GM19438 (cell line): ENCODE measurements around the gene FNDC1.

Source experiments
- ATAC-seq: cut with Tn5 transposase; IDR thresholded peaks from one replicate; pipeline ENCODE4 v1.9.1; 2021; ENCODE audit warnings: low read depth; ENCODE audit not compliant: unreplicated experiment

Gene FNDC1

DNA sequence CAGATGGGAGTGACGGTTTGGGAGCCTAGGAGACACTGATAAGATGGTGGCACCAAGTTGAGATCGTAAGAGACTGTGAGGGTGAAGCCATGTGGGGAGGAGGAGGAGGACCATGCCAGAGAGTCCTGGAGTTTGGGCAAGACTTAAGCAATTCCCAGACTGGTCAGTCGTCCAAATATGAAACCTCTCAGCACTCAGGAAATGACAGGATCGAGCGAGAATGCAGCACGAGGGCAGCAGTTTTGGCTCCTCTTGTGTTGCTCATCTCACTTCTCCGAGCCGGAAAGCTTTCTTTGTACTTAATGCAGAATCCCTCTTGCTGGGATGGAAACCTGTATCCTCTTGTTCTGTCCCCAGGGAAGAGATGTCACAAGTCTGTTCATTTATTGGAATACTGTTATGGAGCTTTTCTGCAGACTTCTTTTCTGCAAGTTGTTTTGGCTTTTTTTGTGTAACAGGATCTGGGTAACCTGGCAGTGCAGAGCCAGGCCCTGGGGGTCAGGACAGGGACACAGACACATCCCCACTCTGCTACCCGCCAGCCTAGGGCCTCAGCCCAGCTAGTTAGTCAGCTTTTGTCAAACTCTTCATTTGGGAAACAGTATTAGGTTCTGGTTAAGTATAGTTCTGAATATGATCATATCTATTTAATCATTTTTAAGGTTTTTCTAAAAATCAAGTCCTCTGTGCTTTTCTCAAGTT, 34.3 kb downstream of the FNDC1 start:
- ATAC-seq = no peak

DNA sequence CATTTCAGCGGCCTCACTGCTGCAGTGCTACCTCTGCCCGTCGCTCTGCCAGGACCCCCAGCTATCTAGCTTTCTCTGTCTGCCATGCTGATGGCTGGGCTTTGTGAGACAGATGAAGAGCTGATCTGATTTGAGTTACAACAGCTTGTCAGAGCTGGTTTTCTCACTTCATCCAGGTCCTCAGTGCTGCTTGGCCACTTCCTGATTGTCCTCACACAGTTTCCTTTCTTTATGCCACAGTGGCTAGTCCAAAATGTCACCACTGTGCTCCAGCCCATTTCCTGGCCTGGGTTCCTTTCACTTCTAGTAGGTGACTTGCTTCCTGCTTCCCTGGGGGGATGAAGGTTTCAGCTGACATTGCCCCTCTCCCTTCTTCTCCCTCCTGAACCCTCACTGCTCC, 35.4 kb downstream of the FNDC1 start:
- no peak for ATAC-seq

DNA sequence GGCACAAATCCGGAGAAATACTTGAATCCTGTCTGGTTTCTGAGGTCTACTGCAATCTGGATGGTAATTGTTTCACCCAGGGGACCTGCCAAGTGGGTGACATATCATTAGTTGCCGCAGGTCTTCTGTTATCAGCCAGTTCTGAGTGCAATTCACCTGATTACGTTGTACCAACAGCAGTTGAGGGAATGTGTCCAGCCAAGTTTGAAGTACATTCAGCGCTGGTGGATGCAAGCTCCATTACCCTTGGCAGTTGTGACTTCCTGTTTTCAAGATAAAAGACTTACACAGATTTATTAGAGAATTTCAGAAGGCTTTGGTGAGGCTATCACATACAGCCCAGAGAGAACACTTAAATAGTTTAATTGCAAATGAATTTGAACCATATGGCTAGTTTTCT, 42.8 kb downstream of the FNDC1 start:
- ATAC-seq = no peak

DNA sequence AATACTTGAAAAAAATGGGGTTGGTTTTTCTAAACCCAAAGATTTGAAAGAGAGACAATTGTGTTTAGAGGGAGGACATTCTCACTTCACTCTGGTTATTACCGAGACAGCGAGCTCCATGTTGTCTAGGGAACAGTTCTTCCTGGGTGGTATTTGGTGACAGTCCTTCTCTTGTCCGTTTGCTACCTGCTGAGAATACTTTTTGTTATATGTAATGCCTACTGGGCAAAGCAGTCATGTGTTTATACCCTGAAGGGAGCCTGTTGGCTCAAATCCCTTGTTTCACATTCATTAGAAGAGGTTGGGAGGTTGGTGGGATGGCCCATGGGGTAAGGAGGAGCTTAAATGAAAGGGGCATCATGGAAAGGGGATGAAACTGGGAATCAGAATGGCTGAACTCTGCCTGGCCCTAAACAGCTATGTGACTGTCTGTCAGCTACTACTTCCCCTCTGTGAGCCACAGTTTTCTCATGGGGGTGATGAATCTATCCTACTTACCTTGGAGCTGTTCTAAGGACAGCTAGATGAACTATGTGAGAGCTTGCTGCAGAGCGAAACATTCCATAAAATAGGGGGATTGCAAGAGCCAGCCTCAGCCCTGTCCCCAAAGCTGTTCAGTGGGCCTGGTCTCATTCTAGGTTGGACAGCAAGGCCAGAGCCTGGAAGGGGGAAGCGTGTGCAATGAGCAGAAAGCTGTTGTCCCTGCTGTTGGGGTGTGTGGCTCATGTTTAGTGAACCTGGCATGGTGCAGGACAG, 43.5 kb downstream of the FNDC1 start:
- ATAC-seq = no peak

DNA sequence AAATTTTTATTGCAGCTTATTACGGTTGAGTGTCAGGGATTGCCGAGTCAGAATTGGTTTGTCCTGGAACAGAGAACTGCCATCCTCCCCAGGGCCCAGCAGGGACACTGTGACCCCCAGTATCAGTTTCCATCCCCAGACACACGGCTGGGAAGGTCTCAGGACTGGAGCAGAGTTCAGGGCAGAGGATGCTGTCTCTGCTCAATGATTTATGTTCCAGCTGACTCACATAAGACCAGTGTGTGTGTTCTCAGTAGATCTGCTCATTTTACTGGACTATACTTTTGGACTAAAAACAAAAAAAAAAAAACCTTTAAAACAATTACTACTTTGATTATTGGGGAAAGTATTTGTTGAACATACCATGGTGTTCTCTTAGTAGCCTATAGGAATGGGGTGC, 44.2 kb downstream of the FNDC1 start:
- ATAC-seq = no peak

DNA sequence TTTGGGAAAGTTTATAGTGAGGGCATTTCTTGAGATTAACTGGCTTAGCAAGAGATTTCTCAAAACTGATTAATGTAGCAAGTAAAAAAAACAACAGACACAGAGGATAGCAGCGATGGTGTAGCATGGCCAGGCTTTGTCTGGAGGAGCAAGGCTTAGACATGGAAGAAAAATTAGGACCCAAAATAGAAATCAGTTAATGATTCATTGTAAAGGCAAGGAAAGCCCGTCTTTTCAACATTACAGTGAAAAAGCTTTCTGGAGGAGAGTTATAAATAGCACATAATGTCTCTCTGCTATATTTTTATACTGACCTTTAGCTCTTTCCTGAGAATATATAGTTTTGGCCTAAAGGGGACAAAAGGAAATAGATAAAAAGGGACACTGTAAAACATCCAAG, 45.1 kb downstream of the FNDC1 start:
- no peak for ATAC-seq

DNA sequence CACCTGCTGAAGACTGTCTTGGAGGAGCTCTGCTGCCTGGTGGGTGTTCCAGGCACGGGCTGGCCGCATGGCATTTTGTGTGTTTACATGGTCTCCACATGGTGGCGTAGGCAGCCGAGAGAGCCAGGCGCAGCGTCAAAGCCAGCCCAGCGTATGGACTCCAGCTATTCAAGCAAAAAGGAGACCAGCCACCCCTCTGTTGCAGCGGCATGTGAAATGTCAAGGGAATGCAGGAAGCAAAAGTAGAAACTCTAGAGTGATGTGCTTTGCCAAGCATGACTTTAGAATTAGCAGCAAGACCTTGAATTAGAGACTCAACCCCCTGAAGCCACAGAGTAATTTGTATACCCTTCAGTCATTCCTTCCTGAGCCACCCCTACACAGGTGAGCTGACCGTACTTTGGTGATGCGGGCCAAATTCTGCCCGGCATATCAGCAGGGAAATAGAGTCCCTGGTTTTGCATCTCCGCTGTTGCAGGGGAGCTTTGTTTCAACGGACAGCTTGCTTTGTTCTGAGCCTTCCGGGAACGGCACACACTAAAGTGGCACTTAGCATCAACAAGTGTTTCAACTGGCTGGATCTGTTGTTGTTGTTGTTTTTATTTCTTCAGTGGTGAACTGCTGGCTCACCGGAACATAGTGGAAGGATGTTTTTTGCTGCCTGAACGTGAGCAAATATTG, 48.5 kb downstream of the FNDC1 start:
- ATAC-seq = peak; percentile 78

DNA sequence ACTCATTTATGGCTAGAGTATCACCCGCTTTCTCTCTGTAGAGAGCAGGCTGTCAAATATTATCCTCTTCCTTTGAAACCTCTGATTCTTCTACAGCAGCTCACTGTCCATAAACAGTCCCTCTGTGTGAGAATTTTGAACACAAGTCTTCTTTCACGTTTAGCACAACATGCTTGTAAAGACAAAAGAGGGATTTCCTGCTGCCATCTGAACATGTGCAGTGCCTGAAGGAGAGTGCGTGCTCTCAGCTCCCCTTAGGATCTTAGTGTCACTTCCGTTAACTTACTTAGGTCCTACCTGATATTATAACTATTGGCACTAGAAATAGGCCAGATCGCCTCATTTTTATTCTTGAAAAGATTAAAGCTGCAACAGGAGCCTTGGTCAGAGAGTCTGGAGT, 50.9 kb downstream of the FNDC1 start:
- ATAC-seq = no peak

DNA sequence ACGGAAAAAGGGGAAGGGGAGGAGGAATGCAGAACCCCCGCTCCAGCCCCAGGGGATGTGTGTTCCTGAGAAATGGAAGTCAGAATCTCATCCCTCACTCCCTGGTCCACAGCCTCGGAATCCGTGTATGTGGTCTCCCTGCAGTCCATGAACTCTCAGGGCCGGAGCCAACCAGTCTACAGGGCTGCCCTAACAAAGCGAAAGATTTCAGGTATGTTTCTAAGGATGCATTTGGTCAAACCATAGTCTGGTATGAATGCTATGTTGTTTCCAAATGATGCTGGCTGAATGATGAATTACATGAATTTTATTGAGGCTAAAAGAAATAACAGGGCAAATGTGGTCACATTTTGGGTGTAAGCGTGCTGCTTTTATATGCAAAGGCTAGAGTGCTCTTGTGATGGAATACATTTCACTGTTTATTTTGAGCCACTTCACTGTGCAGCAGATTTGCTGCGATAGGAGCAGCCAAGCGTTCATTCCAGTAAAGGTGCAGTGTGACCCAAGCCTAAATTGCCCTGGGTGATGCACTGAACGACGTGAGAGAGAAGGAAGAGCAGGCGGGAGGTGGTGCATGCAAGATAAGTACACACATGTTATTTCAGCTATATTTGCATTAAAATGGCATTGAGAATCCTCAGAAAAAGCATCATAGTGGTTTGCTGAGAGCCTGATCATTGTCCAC, 52.4 kb downstream of the FNDC1 start:
- ATAC-seq = no peak

DNA sequence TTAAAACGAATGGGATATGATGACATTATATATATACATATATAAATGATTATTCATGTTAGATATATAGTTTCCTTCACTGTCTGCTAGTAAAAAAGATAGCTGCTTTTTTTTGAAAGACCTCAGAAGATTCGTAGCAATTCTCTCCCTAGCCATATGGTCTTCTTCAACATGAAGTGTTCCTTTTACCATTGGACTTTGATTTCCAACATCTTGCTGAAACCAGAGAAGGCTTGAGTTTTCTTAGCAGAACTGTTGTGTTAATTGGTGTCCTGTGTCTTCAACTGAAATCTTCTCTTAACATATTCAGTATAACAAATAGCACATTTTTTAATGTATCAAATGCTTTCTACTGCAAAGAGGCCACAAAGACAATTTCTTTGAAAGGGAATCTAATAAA, 55.3 kb downstream of the FNDC1 start:
- ATAC-seq = no peak

DNA sequence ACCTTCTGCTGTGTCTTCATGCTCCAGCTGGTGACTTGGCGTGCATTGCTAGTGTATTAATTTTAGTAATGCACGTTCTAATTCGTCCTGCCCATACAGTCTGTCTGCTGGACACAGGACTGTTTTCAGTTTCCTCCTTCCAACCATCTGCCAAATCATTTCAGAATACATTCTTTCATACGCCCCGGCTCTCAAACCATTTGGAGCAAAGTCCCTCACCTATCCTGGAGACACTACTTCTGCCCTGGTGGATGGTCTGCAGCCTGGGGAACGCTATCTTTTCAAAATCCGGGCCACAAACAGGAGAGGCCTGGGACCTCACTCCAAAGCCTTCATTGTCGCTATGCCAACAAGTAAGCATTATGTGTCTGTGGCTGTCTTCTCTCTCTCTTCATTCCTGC, 60.5 kb downstream of the FNDC1 start:
- no peak for ATAC-seq

DNA sequence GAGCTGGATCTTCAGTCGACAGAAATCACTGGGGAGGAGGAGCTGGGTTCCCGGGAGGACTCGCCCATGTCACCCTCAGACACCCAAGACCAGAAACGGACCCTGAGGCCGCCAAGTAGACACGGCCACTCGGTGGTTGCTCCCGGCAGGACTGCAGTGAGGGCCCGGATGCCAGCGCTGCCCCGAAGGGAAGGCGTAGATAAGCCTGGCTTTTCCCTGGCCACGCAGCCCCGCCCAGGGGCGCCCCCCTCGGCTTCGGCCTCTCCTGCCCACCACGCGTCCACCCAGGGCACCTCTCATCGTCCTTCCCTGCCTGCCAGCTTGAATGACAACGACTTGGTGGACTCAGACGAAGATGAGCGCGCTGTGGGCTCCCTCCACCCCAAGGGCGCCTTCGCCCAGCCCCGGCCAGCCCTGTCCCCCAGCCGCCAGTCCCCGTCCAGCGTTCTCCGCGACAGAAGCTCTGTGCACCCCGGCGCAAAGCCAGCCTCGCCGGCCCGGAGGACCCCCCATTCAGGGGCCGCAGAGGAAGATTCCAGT, 63.0 kb downstream of the FNDC1 start:
- ATAC-seq = no peak

DNA sequence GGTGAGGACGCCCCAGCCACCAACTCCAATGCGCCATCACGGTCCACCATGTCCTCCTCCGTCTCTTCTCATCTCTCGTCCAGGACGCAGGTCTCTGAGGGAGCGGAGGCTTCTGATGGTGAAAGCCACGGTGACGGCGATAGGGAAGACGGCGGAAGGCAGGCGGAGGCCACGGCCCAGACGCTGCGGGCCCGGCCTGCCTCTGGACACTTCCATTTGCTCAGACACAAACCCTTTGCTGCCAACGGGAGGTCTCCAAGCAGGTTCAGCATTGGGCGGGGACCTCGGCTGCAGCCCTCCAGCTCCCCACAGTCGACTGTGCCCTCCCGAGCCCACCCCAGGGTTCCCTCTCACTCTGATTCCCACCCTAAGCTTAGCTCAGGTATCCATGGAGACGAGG, 63.6 kb downstream of the FNDC1 start:
- no peak for ATAC-seq

DNA sequence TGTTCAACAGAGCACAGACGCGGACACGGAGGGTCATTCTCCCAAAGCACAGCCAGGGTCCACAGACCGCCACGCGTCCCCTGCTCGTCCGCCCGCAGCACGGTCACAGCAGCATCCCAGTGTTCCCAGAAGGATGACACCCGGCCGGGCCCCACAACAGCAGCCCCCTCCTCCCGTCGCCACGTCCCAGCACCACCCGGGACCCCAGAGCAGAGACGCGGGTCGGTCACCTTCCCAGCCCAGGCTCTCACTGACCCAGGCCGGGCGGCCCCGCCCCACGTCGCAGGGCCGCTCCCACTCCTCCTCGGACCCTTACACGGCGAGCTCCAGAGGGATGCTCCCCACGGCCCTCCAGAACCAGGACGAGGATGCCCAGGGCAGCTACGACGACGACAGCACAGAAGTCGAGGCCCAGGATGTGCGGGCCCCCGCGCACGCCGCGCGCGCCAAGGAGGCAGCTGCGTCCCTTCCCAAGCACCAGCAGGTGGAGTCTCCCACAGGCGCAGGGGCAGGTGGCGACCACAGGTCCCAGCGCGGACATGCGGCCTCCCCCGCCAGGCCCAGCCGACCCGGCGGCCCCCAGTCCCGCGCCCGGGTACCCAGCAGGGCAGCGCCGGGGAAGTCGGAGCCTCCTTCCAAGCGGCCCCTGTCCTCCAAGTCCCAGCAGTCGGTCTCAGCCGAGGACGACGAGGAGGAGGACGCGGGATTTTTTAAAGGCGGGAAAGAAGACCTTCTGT, 64.3 kb downstream of the FNDC1 start:
- ATAC-seq = no peak

DNA sequence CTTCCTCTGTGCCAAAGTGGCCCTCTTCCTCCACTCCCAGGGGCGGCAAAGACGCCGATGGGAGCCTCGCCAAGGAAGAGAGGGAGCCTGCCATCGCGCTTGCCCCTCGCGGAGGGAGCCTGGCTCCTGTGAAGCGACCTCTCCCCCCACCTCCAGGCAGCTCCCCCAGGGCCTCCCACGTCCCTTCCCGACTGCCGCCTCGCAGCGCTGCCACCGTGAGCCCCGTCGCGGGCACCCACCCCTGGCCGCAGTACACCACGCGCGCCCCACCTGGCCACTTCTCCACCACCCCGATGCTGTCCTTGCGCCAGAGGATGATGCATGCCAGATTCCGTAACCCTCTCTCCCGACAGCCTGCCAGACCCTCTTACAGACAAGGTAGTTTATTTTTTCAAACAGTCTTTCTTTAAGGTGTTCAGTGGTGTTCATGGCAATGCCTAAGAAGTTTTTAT, 64.9 kb downstream of the FNDC1 start:
- no peak for ATAC-seq

DNA sequence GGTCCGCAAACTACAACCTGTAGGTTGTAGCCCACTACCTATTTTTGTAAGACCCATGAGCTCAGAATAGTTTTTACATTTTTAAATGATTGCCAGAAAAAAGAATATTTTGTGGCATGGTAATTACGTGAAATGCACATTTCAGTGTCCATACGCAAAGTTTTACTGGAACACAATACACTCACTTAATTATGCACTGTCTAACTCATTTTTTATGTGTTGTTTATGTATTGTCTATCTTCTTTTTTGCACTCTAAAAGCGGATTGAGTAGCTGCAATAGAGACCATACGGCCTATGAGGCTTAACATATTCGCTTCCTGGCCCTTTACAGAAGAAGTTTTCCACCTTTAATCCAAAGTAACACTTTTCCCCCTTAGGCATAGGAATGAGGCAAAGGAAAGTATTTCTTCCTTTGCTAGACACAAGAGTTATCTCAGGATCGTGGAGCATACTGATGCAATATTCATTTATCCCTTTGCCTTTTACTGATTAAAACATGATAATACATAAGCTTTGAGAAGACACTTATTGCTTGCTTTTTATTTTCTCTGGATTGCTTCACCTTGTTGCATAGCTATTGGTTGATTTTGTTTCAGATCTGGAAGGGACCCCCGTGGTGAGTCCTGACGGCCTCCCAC, 69.8 kb downstream of the FNDC1 start:
- no peak for ATAC-seq

DNA sequence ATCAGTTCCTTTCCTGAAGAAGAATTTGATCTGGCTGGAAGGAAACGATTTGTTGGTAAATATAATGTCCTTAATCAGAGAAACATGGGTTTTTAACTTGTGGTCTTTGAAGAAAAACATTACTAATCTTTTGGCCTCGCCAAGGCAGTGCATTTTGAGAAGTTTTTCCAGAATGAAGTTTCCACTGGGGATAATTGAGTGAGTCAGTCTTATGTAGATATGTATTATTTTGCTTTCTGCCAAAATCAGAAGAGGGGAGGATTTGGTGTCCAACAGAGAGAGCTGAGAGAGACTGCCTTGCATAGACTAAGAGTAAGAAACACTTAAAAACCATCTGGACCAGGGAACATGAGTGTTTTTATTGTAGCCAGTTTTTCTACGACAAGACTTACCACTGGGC, 79.9 kb downstream of the FNDC1 start:
- no peak for ATAC-seq

DNA sequence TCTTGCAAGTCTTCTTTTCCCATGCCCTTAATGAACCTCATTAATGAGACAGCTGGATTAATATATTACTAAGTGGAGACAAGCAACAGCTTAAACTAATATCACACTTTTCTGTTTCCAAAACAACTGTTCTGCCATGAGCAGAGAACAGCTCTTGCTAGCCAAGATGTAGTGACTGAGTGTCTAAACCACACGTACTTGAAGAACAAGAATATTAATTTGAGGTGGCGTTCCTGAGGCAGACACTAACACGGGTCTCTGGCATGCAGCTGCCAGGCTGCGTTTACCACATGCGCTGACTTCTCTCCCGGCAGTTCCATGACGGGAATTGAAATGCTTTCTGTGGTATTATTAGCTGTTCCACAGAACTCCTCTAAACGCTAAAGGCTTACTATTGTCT, 80.6 kb downstream of the FNDC1 start:
- no peak for ATAC-seq

DNA sequence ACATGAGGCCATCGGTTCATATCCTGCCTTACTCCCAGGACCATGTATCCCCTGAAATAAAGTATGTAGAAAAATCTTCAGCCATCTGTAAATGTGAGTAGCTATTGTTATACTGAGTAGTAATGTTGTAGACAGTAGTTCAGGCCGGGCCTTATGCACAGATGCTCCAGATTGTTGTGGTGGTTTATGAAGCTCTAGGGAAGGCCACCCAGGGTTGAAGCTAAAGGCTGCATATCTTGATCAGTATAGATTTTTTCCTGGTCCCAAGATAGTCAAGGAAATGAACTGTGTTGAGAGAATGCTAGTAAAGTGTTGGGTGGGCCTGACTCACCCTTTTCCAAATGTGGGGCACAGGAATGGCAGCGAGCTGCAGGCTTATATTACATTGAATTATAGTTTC, 81.4 kb downstream of the FNDC1 start:
- no peak for ATAC-seq
